Measurements from ENCODE around the gene ATMIN.
A peak's percentile ranks its signal among the peaks of the same experiment; 100 is the strongest.

ATMIN gene

GRCh38 chr16:81035398-81035974 is at the start of gene ATMIN:
ATMIN (plus strand) TSS chr16:81035842; CDS start chr16:81035871, 29 bp downstream.
- DNase-seq (ENCODE audit: low read depth in 2 of 3, low spot score in 1 of 3), result peak; percentile 59 to 84 (median 76)

DNA sequence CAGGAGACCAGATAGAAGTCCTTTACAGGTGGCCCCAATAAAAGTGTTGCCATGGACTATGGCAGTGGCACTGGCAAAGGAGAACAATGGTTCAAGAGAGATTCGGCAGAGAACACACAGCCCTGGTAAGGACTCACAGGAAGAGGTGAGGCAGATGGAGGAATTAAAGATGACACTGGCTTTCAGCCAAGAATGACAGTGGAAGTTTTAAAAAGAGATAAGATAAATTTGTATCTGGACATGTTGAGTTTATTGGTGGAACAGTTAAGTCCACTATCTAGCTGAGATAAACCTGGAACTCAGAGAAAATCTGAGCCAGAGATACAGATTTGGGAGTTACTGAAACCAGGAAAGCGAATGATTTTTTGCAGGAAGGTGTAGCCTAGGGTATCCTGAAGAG is 49.1 kb upstream of the ATMIN start:
- no peak for DNase-seq (ENCODE audit: low read depth in 2 of 3, low spot score in 1 of 3)

- DNase-seq (ENCODE audit: low read depth in 2 of 3, low spot score in 1 of 3), result no peak
These were observed 46.9 kb upstream of the ATMIN start for GRCh38 chr16:80988756-80989155.

- DNase-seq (ENCODE audit: low read depth in 2 of 3, low spot score in 1 of 3), result no peak
These were observed 45.8 kb upstream of the ATMIN start for GRCh38 chr16:80989801-80990200.

GRCh38 chr16:80990577-80990976 is 45.1 kb upstream of the ATMIN start:
- DNase-seq (ENCODE audit: low read depth in 2 of 3, low spot score in 1 of 3), result no peak

- no peak for DNase-seq (ENCODE audit: low read depth in 2 of 3, low spot score in 1 of 3)
These were observed 44.7 kb upstream of the ATMIN start for GRCh38 chr16:80990978-80991377.

- DNase-seq (ENCODE audit: low read depth in 2 of 3, low spot score in 1 of 3), result no peak
These were observed 43.7 kb upstream of the ATMIN start for GRCh38 chr16:80991792-80992430.

DNA sequence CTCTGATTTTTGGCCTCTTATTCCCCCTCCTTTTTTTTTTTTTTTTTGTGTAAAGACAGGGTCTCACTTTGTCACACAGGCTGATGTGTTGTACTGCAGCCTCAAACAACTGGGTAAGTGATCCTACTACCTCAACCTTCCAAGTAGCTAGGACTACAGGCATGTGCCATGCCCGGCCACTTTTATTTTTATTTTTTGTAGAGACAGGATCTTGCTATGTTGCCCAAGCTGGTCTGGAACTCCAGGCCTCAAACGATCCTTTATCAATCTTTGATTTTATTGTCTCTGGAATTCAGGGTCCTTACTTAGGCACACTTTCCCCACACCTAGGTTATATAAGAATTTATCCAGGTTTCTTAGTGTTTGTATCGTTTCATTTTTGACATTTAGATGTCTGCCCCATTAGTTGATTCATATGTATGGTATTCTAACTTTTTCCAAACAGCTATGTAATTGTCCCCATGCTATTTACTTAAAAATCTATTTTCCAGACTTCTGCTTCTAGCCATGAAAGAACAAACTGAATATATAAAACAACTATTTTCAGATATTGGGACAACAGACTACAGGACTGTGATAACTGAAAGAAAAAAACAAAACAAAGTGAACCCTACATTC is 42.9 kb upstream of the ATMIN start:
- DNase-seq (ENCODE audit: low read depth in 2 of 3, low spot score in 1 of 3), result no peak

DNA sequence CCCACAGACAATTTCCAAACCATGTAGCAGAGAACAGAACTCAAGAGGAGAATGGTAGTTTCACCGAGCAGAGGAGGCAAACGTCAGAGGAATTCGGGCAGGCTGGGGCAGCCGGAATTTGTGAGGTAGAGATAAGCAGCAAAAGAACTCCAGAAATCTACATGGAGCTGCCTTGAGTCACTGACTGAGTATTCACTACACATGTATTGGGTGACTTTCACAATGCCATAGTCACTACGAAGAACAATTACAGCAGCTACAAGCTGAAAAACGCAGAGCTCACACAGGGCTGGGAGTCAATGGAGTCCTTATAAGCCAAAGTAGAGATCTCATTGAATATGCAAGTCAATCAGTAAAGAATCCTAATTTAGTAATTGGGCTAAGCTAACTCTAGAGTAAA is 42.3 kb upstream of the ATMIN start:
- no peak for DNase-seq (ENCODE audit: low read depth in 2 of 3, low spot score in 1 of 3)

- DNase-seq (ENCODE audit: low read depth in 2 of 3, low spot score in 1 of 3), result no peak
These were observed 41.8 kb upstream of the ATMIN start for GRCh38 chr16:80993834-80994233.

- DNase-seq (ENCODE audit: low read depth in 2 of 3, low spot score in 1 of 3), result no peak
These were observed 41.2 kb upstream of the ATMIN start for GRCh38 chr16:80994451-80994850.

- DNase-seq (ENCODE audit: low read depth in 2 of 3, low spot score in 1 of 3), result no peak
These were observed 38.9 kb upstream of the ATMIN start for GRCh38 chr16:80996688-80997138.

DNA sequence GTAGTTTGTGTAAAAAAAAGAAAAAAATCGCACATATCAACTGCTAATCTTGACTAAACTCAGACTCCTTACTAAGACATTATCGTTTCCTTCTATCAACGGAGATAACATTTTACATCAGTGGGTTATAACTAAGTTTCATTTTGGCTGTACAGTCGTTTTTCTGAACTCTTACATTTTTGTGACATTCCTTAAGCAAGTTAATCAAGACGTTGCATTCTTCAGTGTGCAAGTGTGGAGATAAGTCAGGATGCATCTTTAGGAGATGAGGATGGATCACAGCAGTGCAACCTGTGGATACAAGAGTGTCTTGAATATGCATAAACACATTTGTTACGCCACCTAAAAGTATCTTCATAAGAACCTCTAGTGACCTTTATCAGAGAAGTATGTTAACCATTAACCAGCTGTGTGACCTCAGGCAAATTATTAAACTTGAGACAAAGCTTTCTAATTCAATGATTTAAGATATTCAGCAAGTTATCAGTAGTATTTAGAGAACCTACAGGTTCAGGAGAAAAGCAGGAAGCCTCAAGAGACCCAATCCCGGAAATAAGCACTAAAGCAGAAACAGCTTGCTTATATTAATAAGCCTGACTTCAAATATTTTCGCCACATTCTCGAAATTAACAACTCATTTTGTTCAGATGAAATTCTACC is 38.4 kb upstream of the ATMIN start:
- no peak for DNase-seq (ENCODE audit: low read depth in 2 of 3, low spot score in 1 of 3)

GRCh38 chr16:80997964-80998620 is 37.5 kb upstream of the ATMIN start:
- DNase-seq (ENCODE audit: low read depth in 2 of 3, low spot score in 1 of 3), result no peak

DNA sequence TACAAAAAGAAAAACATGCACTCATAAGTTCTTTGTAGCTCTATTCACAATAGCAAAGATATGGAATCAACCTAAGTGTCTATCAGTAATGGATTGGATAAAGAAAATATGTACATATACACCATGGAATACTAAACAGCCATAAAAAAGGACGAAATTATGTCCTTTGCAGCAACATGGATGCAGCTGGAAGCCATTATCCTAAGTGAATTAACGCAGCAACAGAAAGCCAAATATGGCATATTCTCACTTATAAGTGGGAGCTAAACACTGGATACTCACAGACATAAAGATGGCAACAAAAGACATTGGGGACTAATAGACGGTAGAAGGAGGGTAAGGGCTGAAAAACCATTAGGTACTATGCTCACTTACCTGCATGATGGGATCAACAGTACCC is 34.8 kb upstream of the ATMIN start:
- no peak for DNase-seq (ENCODE audit: low read depth in 2 of 3, low spot score in 1 of 3)

GRCh38 chr16:81001330-81001729 is 34.3 kb upstream of the ATMIN start:
- no peak for DNase-seq (ENCODE audit: low read depth in 2 of 3, low spot score in 1 of 3)

DNA sequence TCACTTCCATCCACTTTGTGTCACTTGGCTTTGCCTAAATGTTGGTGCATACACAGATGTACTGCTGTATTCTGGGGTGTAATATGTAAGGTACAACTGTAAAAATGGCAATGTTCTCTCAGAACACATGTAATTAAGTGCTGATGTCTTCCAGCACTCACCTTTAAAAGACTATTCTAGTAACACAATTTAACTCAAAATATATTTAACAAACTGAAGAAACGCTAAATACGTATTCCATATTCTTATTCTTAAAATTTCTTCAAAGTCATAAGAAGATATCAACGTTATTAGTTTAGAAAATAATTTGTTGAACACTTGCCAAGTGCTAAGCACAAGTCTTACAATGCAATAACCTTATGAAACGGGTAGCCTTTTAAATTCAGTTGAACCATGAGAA is 32.6 kb upstream of the ATMIN start:
- no peak for DNase-seq (ENCODE audit: low read depth in 2 of 3, low spot score in 1 of 3)

DNA sequence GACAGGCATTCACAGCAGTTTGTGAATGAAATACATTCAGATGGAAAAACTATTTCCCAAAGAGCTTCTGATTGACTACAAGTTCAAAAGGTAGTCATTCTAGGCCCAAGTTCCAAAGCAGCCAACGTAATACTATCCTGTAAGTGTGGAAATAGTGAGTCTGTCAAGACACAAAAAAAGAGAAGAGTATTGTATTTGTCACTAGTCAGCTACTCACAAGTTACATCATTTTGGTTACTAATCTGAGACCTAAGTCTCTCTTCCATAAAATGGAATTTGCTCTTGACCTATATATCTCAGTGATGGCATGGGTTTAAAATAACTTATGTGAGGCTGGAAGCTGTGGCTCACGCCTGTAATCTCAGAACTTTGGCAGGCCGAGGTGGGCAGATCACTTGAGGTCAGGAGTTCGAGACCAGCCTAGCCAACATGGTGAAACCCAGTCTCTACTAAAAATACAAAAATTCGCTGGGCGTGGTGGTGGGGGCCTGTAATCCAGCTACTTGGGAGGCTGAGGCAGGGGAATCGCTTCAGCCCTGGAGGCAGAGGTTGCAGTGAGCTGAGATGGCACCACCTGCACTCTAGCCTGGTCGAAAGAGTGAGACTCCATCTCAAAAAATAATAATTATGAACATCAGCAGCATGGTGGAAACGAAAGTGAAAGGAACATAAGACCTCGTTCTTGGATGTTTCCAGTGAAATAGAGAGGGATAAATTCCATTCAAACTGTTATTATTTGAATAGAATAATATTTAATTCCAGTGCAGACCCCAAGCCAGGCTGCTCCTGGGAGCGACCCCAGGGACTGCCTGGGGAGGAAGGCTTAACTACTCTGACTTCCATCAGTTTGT is 31.8 kb upstream of the ATMIN start:
- DNase-seq (ENCODE audit: low read depth in 2 of 3, low spot score in 1 of 3), result no peak

- DNase-seq (ENCODE audit: low read depth in 2 of 3, low spot score in 1 of 3), result peak in 1 of 3 donors; percentile 72
These were observed 30.8 kb upstream of the ATMIN start for GRCh38 chr16:81004646-81005353.

- no peak for DNase-seq (ENCODE audit: low read depth in 2 of 3, low spot score in 1 of 3)
These were observed 30.0 kb upstream of the ATMIN start for GRCh38 chr16:81005610-81006161.

All from stimulated activated CD4-positive, alpha-beta T cell treated with anti-CD3 and anti-CD28 coated beads, Interleukin-12 subunit alpha, Interleukin-12 subunit beta, amount 100 ng/mL, for 48 hours (primary cell).